T-helper 17 cell (primary cell): ENCODE results near the gene PDE9A. TPM values are rescaled to one million over a fixed set of nuclear protein-coding genes. Genes with fewer than 3 reads are reported as not detected.

Experiments
- ATAC-seq: fragments of 150-1000 bp; cut with Tn5 transposase; 2 replicates; pipeline ENCODE4 v1.10.0; 2021; ENCODE audit warnings: mild to moderate bottlenecking, moderate library complexity
- DNase-seq, 3 donors: peaks; one replicate each; pipeline versions ENCODE4 v3.0.0 to v3.0.0-alpha.2; 2020 to 2021
- H3K9me3 ChIP-seq: one replicate; pipeline ENCODE4 v1.7.0; 2013; ENCODE audit warnings: low read length, mild to moderate bottlenecking; ENCODE audit not compliant: control insufficient read depth, poor library complexity, severe bottlenecking
- H3K27ac Mint-ChIP-seq: one replicate; pipeline ENCODE4 v1.8.0; 2022; ENCODE audit warnings: mild to moderate bottlenecking, moderate library complexity, mixed read lengths
- H3K27me3 Mint-ChIP-seq: one replicate; pipeline ENCODE4 v1.8.0; 2022; ENCODE audit warnings: mixed read lengths
- H3K36me3 Mint-ChIP-seq: one replicate; pipeline ENCODE4 v1.8.0; 2022; ENCODE audit warnings: low read depth, mixed read lengths
- H3K4me1 Mint-ChIP-seq: one replicate; pipeline ENCODE4 v1.8.0; 2022; ENCODE audit warnings: mild to moderate bottlenecking, mixed read lengths
- H3K4me3 Mint-ChIP-seq: one replicate; pipeline ENCODE4 v1.8.0; 2022; ENCODE audit warnings: mild to moderate bottlenecking, moderate library complexity, mixed read lengths
- total RNA-seq, 4 donors: library from RNA in 2 of 4; stranded (reverse) in 2 of 4; gene quantifications; one replicate each; pipeline ENCODE4 v1.2.3 and lab custom pipeline; 2022 to 2026

Gene PDE9A
- total RNA-seq, 2 donors from 2014 or later, result 4.9 to 6.6 TPM

DNA sequence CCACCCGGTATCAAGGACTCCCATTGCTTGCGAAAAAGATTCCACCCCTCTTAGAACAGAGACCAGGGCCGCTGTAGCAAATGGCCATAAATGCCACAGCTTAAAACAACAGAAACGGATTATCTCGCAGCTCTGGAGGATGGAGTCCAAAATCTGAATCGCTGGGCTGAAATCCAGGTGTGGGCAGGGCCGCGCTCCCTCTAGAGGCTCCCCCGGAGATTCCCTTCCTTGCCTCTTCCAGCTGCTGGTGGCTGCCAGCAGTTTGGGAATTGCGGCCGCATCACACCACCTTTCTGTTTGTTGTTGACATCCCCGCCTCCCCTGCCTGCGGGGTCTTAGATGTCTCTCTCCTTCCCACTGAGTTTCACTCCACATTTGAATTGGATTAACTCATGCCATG lies 15.6 kb downstream of the PDE9A start:
- Mint-ChIP-seq H3K4me3 (no peak overlapping the region), H3K27ac (no peak overlapping the region), H3K4me1 (peaks cover 7% of the 10 kb centered on the region), H3K36me3 (no peaks in the 10 kb centered on the region), H3K27me3 (no peaks in the 10 kb centered on the region)
- ATAC-seq (no peak), DNase-seq (no peak)
- H3K9me3 ChIP-seq, result no peaks in the 10 kb centered on the region

DNA sequence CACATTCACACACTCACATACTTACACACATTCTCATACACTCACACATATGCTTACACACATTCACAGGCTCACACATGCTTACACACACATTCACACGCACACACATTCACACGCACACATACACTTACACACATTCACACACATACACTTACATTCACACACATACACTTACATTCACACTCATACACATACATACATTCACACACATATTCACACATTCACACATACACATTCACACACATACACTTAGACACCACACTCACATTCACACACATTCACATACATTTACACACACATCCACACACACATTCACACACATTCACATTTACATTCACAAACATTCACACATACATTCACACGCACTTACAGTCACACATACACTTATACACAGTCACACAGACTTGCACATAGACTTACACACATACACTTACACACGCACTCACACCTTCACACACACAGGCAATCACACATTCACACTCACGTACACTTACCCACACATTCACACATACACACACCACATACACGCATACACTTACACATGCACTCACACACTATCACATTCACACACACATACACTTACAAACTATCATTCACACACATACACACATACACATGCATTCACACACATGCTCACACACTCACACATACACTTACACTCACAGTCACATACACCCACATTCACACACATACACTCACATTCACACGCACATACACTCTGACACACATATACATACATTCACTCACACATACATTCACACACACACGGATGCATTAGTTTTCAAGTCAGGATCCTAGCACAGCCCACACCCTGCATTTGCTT lies 16.8 kb downstream of the PDE9A start:
- no peak overlapping the region for H3K4me3 Mint-ChIP-seq
- no peaks in the 10 kb centered on the region for H3K27me3 Mint-ChIP-seq
- no peak overlapping the region for H3K27ac Mint-ChIP-seq
- DNase-seq (no peak), ATAC-seq (no peak)
- peaks cover 3% of the 10 kb centered on the region for H3K4me1 Mint-ChIP-seq
- H3K36me3 Mint-ChIP-seq, result no peaks in the 10 kb centered on the region
- no peaks in the 10 kb centered on the region for H3K9me3 ChIP-seq

- H3K27ac Mint-ChIP-seq, result no peak overlapping the region
- H3K4me1 Mint-ChIP-seq, result no peaks in the 10 kb centered on the region
- ATAC-seq (peak; percentile 32), DNase-seq (no peak)
- no peaks in the 10 kb centered on the region for H3K36me3 Mint-ChIP-seq
- H3K27me3 Mint-ChIP-seq, result no peaks in the 10 kb centered on the region
- no peaks in the 10 kb centered on the region for H3K9me3 ChIP-seq
- no peak overlapping the region for H3K4me3 Mint-ChIP-seq
Observed at GRCh38 chr21:42670884-42671283, 17.5 kb downstream of the PDE9A start.

- DNase-seq, result no peak
- no peak overlapping the region for H3K27ac Mint-ChIP-seq
- H3K36me3 Mint-ChIP-seq, result no peaks in the 10 kb centered on the region
- H3K9me3 ChIP-seq, result no peaks in the 10 kb centered on the region
- no peaks in the 10 kb centered on the region for H3K27me3 Mint-ChIP-seq
- H3K4me1 Mint-ChIP-seq, result peaks cover 3% of the 10 kb centered on the region
- H3K4me3 Mint-ChIP-seq, result no peak overlapping the region
- no peak for ATAC-seq
Observed at GRCh38 chr21:42671778-42672593, 18.6 kb downstream of the PDE9A start.

DNA sequence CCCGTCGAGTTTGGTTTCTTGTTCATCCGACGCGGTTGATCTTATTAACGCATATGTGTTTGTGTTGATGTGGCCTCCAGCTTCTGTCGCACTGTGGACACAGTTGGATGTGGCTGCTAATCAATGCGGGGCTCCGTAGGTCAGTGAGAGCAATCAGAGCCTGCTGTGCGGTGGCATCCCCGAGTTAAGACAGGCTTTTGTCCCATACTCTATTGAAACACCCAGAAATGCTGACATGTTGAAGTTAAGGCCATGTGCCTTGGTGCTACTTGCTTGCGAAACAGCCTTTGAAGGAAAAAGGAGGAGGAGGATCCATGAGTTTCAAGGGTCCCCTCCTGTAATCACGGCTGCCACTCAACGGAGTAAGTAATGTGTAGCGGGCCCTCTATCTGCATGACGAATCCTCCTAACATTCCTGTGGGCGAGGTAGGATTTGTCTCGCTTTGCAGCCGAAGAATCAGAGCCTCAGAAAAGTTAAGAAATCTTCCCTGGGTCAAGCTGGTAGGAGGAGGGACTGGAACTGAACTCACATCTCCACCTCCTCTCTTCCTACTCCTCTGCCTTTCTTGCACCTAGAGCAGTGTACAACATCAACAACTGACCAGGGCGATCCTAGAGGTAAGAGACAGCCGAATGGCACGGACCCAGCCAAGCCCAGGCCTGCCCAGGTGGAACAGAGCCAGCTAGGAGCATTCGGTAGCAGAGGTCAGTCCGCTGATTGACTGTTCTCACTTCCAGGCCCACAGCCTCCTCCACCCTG lies 19.5 kb downstream of the PDE9A start:
- no peaks in the 10 kb centered on the region for H3K36me3 Mint-ChIP-seq
- H3K27me3 Mint-ChIP-seq, result no peaks in the 10 kb centered on the region
- ATAC-seq (no peak), DNase-seq (no peak)
- peaks cover 3% of the 10 kb centered on the region for H3K4me1 Mint-ChIP-seq
- no peaks in the 10 kb centered on the region for H3K9me3 ChIP-seq
- H3K27ac Mint-ChIP-seq, result no peak overlapping the region
- no peak overlapping the region for H3K4me3 Mint-ChIP-seq

DNA sequence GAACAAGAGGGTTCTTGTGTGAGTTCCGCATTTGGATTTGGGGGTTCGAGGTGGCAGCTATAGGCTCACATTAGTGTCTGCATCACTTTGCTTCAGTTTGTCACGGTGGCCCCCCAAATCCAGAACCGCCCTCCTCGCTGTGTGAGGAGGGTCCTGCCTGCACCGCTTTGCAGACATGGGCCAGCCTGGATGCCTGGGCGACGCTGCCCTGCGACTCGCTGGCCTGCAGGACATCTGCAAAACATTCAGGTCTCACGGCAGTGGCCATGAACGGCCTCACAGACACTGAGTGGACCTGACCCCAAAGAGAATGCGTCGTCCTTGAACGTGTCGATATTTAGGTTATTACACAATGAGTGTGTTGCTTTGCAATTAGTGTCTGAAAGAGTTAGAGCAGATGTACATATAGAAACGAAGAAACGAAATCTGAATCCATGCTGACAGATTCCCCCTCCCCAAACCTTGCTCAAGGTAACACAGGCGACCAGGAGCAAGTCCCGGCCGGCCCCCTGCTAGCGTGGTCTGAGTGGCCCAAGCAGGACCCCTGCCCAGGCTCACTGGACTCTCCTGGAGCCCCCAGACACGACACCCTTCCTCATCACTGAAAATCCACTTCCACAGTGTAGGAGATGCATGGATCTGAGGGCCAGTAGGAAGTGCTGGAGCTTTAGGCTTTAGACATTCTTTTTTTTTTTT lies 20.4 kb downstream of the PDE9A start:
- H3K27ac Mint-ChIP-seq, result peak overlapping the region; percentile 24
- H3K4me3 Mint-ChIP-seq, result no peak overlapping the region
- ATAC-seq, result no peak
- no peaks in the 10 kb centered on the region for H3K27me3 Mint-ChIP-seq
- DNase-seq, result no peak
- peaks cover 8% of the 10 kb centered on the region for H3K4me1 Mint-ChIP-seq
- no peaks in the 10 kb centered on the region for H3K9me3 ChIP-seq
- no peaks in the 10 kb centered on the region for H3K36me3 Mint-ChIP-seq

DNA sequence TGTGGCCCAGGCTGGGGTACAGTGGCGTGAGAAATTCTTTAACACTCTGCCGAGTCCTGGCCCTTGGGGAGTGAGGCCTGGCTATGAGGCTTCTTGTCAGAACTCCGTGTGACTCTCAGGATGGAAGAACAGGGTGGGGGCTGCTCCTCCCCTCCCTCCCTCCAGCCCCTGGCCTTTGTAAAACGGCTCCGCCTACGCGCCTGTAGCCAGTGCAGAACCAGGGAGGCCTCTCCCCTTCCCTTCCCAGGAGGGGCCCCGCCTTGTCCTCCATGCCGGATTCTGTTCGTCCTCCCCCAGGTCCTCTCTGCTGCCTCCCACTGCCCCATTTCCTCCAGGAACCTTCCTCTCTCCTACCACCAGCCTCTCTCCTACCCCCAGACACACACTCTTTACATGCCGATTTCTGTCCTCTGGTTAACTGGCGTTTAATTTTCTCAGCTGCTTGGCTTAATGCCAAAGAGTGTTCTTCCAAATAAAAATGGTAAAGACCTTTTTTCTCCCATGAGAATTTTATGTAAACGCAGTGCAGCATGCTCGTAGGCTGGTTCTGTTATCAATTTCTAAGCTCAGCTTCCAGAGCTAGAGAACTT lies 21.0 kb downstream of the PDE9A start:
- Mint-ChIP-seq H3K4me1 (peaks cover 8% of the 10 kb centered on the region), H3K4me3 (no peak overlapping the region), H3K27me3 (no peaks in the 10 kb centered on the region), H3K27ac (peak overlapping the region; percentile 24), H3K36me3 (no peaks in the 10 kb centered on the region)
- DNase-seq, result no peak
- ATAC-seq, result no peak
- no peaks in the 10 kb centered on the region for H3K9me3 ChIP-seq

- no peaks in the 10 kb centered on the region for H3K9me3 ChIP-seq
- no peak overlapping the region for H3K27ac Mint-ChIP-seq
- peaks cover 8% of the 10 kb centered on the region for H3K4me1 Mint-ChIP-seq
- DNase-seq (no peak), ATAC-seq (no peak)
- no peak overlapping the region for H3K4me3 Mint-ChIP-seq
- H3K36me3 Mint-ChIP-seq, result no peaks in the 10 kb centered on the region
- no peaks in the 10 kb centered on the region for H3K27me3 Mint-ChIP-seq
Observed at GRCh38 chr21:42675403-42675802, 22.0 kb downstream of the PDE9A start.

DNA sequence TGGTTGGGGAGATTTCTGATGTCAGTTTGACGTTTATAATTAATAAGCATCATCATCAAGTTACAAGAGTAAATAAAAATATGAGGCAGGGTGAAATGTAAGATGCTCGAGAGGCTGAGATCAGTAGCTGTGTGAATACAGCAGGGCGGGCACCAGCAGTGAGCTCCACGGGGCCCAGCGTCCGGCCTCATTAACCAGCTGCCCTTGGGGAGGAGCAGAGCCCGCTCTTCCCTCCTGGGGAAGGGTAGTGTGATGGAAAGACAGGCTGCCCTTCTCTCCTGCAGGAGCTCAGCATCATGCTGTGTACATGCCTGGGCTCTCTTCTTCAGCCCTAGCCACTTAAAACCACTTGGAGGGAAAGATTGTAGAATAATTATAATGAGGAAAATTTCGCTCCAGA lies 23.4 kb downstream of the PDE9A start:
- no peak for ATAC-seq
- no peak for DNase-seq
- no peak overlapping the region for H3K4me3 Mint-ChIP-seq
- no peaks in the 10 kb centered on the region for H3K9me3 ChIP-seq
- no peak overlapping the region for H3K27ac Mint-ChIP-seq
- H3K4me1 Mint-ChIP-seq, result peaks cover 14% of the 10 kb centered on the region
- H3K27me3 Mint-ChIP-seq, result no peaks in the 10 kb centered on the region
- no peaks in the 10 kb centered on the region for H3K36me3 Mint-ChIP-seq

DNA sequence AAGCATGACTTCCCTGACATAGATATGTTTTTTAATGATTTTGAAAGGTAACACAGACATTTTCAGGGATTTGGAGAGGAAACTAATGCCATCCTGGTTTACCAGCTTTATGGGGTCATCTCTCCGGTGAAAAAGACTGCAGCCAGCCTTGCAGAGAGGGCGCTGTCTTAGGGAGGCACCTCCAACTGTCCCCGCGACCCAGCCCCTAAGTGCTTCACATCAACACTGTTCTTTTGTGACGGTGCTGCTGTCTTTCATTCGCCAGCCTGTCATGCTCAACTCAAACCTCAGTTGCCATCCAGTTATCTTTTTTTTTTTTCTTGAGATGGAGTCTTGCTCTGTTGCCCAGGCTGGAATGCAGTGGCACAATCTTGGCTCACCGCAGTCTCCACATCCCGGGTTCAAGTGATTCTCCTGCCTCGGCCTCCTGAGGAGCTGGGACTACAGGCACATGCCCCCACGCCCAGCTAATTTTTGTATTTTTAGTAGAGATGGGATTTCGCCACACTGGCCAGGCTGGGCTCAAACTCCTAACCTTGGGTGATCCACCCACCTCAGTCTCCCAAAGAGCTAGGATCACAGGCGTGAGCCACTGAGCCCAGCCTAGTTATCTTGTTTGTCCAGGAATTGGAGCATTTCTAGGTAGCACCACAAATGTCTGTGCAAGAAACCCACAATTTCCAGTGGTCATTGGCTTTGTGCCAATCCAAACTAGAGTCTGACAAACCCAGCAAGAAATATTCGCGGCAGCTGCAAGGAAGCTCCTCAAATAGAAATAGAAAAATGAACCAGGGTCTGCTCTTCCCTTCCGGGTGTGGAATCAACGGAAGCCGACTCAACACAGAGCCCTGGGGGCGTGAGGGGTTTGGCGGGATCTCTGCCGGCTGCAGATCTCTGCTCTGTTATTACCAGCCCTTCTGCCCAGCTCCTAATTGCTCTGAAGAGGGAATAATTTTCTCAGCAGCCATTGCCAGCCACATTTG lies 24.2 kb downstream of the PDE9A start:
- Mint-ChIP-seq H3K36me3 (no peaks in the 10 kb centered on the region), H3K27ac (no peak overlapping the region), H3K4me3 (no peak overlapping the region), H3K27me3 (no peaks in the 10 kb centered on the region), H3K4me1 (peaks cover 17% of the 10 kb centered on the region)
- ATAC-seq, result no peak
- no peaks in the 10 kb centered on the region for H3K9me3 ChIP-seq
- DNase-seq, result no peak

DNA sequence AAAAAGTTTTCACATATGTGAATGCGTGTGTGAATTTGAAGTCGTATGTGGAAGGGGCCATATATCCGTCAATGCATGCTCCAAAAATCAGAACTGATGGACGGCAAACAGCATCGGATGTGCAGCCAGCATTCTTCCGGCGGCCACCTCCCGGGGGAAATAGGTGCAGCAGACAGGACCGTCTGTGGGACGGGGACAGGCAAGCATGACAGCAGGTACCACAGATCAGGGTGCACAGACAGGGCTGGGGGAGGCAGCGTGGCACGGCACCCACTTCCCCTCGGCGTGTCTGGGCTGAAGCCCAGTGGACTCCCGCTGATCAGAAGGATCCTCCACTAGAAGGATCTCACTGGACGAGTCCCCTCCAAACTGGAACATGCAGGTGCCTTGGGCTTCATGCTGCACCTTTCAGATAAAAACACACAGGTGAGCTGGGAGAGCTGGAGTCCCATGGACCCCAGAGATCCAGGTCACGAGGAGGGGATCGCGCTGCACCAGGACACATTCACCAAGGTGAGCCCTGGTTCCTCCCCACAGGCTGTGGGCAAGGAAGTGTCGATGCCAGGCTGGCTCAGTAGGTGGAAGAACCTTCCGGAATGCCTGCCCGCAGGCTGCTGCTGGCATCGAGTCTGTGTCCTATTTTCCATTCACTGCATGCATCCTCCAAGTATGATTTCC lies 25.3 kb downstream of the PDE9A start:
- Mint-ChIP-seq H3K4me1 (peaks cover 24% of the 10 kb centered on the region), H3K27ac (no peak overlapping the region), H3K36me3 (no peaks in the 10 kb centered on the region), H3K27me3 (no peaks in the 10 kb centered on the region), H3K4me3 (no peak overlapping the region)
- ATAC-seq (no peak), DNase-seq (no peak)
- H3K9me3 ChIP-seq, result no peaks in the 10 kb centered on the region
